PC-9 (cell line): ENCODE measurements around the gene G6PD. TPM values are rescaled to one million over a fixed set of nuclear protein-coding genes. Genes with fewer than 3 reads are reported as not detected.
"Not testable (repeated sequence)": the region's sequence is repeated elsewhere in the genome, so short reads cannot be mapped to it uniquely, and the experiment has no call there.

Source experiments
- BruUV-seq: library from RNA; stranded (reverse); fragments of 400-500 nt; replicated peaks from 2 replicates; lab custom pipeline; 2021; lab: Mats Ljungman, UMichigan
- CTCF ChIA-PET: fragments of 300-600 bp; sonication (Branson Sonifier 250); formaldehyde crosslinking; loops from one replicate; lab custom pipeline; 2022; ENCODE audit warnings: antibody characterized with exemption; lab: Charles Lee
- POLR2A ChIA-PET: fragments of 300-600 bp; sonication (Branson Sonifier 250); formaldehyde crosslinking; loops from one replicate; lab custom pipeline; 2022; ENCODE audit warnings: antibody characterized with exemption; ENCODE audit not compliant: unreplicated experiment; lab: Charles Lee
- DNase-seq, 2 experiments: peaks; one replicate each; pipeline versions ENCODE4 v3.0.0 to v3.0.0-alpha.2; 2015 to 2022; ENCODE audit warnings: mixed read lengths in 1 of 2
- H2AFZ ChIP-seq: fragments of 200-600 bp; sonication (generic); 2 replicates; pipeline ENCODE4 v1.8.1; 2017; ENCODE audit warnings: antibody characterized with exemption
- H3F3A ChIP-seq: fragments of 200-600 bp; sonication (generic); 2 replicates; pipeline ENCODE4 v1.8.1; 2017; ENCODE audit warnings: antibody characterized with exemption, mild to moderate bottlenecking, low read depth; ENCODE audit not compliant: insufficient read depth
- H3K27ac ChIP-seq: fragments of 200-600 bp; sonication (generic); 2 replicates; pipeline ENCODE4 v1.6.1; 2016; ENCODE audit warnings: mixed run types
- H3K27me3 ChIP-seq: fragments of 200-600 bp; sonication (generic); 2 replicates; pipeline ENCODE4 v1.6.1; 2016; ENCODE audit warnings: low read depth, mixed run types; ENCODE audit not compliant: insufficient read depth
- H3K36me3 ChIP-seq: fragments of 200-600 bp; sonication (generic); 2 replicates; pipeline ENCODE4 v1.6.1; 2016; ENCODE audit warnings: low read depth, mixed run types
- H3K4me1 ChIP-seq: fragments of 200-600 bp; sonication (generic); replicated peaks from 2 replicates; pipeline ENCODE4 v1.6.1; 2016; ENCODE audit warnings: mixed run types; ENCODE audit not compliant: insufficient read depth
- H3K4me2 ChIP-seq: fragments of 200-600 bp; sonication (generic); 2 replicates; pipeline ENCODE4 v1.6.1; 2017; ENCODE audit warnings: mixed run types
- H3K4me3 ChIP-seq: fragments of 200-600 bp; sonication (generic); 2 replicates; pipeline ENCODE4 v1.6.1; 2016; ENCODE audit warnings: mixed run types
- H3K79me2 ChIP-seq: fragments of 200-600 bp; sonication (generic); 2 replicates; pipeline ENCODE4 v1.6.1; 2017; ENCODE audit warnings: low read depth, mixed run types
- H3K9me2 ChIP-seq: fragments of 200-600 bp; sonication (generic); 2 replicates; pipeline ENCODE4 v1.8.1; 2017; ENCODE audit warnings: mild to moderate bottlenecking; ENCODE audit not compliant: insufficient read depth
- H3K9me3 ChIP-seq: fragments of 200-600 bp; sonication (generic); 2 replicates; pipeline ENCODE4 v1.8.1; 2016; ENCODE audit warnings: low read depth; ENCODE audit not compliant: insufficient read depth
- H4K20me1 ChIP-seq: fragments of 200-600 bp; sonication (generic); 2 replicates; pipeline ENCODE4 v1.8.1; 2017; ENCODE audit not compliant: insufficient read depth
- intact Hi-C: fragments of 100-400 bp; cut with micrococcal nuclease; formaldehyde crosslinking; loops from one replicate; pipeline ENCODE4 v1.10.0; 2022; ENCODE audit not compliant: unreplicated experiment
- total RNA-seq: library from RNA; stranded (reverse); gene quantifications from 2 replicates; pipeline ENCODE4 v1.2.3, GENCODE V29; 2021

Gene G6PD
- total RNA-seq, 1 experiment from 2014 or later: 1,283 TPM

- BruUV-seq, H3K4me2 ChIP-seq, CTCF ChIA-PET, H3K9me3 ChIP-seq, POLR2A ChIA-PET, intact Hi-C loops, H2AFZ ChIP-seq, H3K36me3 ChIP-seq, H4K20me1 ChIP-seq, H3F3A ChIP-seq, H3K4me3 ChIP-seq, H3K4me1 ChIP-seq, DNase-seq, H3K27ac ChIP-seq, H3K27me3 ChIP-seq, H3K79me2 ChIP-seq, H3K9me2 ChIP-seq: not testable (repeated sequence)
These were observed 36.3 kb upstream of the G6PD start for GRCh38 chrX:154582994-154583393.

DNA sequence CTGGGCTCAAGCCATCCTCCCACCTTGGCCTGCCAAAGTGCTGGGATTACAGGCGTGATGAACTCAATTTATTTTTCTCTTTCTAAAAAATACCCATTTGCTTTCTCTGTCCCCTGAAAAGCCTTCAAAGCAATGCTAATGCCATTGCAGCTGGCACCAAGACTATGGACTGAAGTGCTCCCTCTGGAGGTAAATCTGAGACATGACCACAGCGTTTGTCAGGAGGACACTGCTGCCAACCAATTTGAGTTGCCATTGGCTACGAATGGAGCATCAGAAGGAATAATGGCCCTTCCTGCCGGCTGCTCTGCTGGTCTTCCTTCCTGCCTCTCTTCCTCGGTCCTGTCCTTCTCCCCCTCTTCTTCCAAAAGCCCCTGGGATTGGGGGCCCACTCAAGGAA, 28.4 kb upstream of the G6PD start:
- H4K20me1 ChIP-seq, H3K9me2 ChIP-seq, CTCF ChIA-PET, H3K79me2 ChIP-seq, H3K9me3 ChIP-seq, H3K4me2 ChIP-seq, intact Hi-C loops, BruUV-seq, H3K4me3 ChIP-seq, POLR2A ChIA-PET, H2AFZ ChIP-seq, H3F3A ChIP-seq, H3K36me3 ChIP-seq, DNase-seq, H3K27ac ChIP-seq, H3K27me3 ChIP-seq, H3K4me1 ChIP-seq: not testable (repeated sequence)

DNA sequence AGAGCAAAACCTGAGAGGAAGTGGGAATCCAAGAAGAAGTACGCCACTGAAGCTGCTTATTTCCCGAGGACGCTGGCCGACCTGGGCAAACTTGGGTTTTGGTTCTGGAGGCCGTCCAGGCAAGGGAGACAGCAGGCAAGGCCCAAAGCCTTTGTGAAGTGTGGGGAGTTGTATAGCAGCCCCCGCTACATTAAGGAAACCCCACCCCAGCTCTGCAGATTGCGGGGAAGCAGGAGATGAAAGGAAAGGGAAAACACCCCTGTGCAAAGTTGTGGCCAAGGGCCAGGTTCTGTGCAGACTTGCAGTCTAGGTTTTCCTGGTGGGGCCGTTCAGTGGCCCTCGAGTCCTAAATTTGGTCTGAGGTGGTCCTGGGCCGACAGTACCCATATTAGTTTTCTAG, 26.4 kb upstream of the G6PD start:
- H3K27ac ChIP-seq, H3K4me3 ChIP-seq, H3K4me2 ChIP-seq, H2AFZ ChIP-seq, DNase-seq, H3K79me2 ChIP-seq, POLR2A ChIA-PET, H3K36me3 ChIP-seq, H4K20me1 ChIP-seq, intact Hi-C loops, H3K9me2 ChIP-seq, BruUV-seq, H3F3A ChIP-seq, CTCF ChIA-PET, H3K4me1 ChIP-seq, H3K27me3 ChIP-seq, H3K9me3 ChIP-seq: not testable (repeated sequence)

DNA sequence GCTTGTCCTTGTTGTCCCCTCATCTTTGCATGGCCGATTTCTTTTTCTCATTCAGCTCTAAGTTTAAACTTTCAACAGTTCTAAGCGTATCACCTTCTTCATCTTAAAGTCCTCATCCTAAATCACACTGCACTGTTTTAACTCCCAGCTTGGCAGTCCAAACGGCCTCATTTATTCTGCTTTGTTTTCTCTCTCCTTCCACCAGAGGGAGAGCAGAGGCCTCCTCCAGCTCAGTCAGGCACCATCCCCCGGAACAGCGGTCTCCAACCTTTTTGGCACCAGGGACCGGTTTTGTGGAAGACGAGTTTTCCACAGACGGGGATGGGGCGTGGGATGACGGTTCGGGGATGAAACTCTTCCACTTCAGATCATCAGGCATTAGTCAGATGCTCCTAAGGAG, 23.7 kb upstream of the G6PD start:
- H3K9me3 ChIP-seq, H3K9me2 ChIP-seq, H3K4me1 ChIP-seq, CTCF ChIA-PET, H3K4me3 ChIP-seq, H3K36me3 ChIP-seq, H2AFZ ChIP-seq, H3K27me3 ChIP-seq, DNase-seq, H3K4me2 ChIP-seq, H3K79me2 ChIP-seq, POLR2A ChIA-PET, intact Hi-C loops, H4K20me1 ChIP-seq, H3K27ac ChIP-seq, BruUV-seq, H3F3A ChIP-seq: not testable (repeated sequence)

GRCh38 chrX:154562295-154562694, 15.6 kb upstream of the G6PD start:
- POLR2A ChIA-PET, H3K9me3 ChIP-seq, H3K36me3 ChIP-seq, CTCF ChIA-PET, BruUV-seq, H3K9me2 ChIP-seq, H3K27me3 ChIP-seq, H3K4me3 ChIP-seq, H3K79me2 ChIP-seq, H2AFZ ChIP-seq, H3F3A ChIP-seq, DNase-seq, H3K4me1 ChIP-seq, intact Hi-C loops, H4K20me1 ChIP-seq, H3K4me2 ChIP-seq, H3K27ac ChIP-seq: not testable (repeated sequence)

DNA sequence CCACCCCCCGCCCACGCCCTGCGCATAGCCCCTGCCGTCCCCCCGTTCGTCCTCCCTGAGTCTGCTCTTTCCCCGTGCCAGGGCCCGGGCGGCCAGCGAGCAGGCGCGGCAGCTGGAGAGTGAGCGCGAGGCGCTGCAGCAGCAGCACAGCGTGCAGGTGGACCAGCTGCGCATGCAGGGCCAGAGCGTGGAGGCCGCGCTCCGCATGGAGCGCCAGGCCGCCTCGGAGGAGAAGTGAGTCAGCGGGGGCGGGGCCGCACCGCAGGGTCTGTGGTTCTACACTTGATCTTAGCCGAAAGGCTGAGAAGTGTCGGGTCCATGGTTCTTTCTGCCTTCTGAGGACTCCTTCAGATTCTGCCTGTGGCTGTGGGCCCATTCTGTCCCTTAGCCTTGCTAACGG, 13.7 kb upstream of the G6PD start:
- DNase-seq, H4K20me1 ChIP-seq, H3K9me2 ChIP-seq, H3K36me3 ChIP-seq, BruUV-seq, H3F3A ChIP-seq, H3K9me3 ChIP-seq, H3K4me2 ChIP-seq, CTCF ChIA-PET, H2AFZ ChIP-seq, H3K79me2 ChIP-seq, H3K27ac ChIP-seq, H3K27me3 ChIP-seq, H3K4me3 ChIP-seq, POLR2A ChIA-PET, H3K4me1 ChIP-seq, intact Hi-C loops: not testable (repeated sequence)

- H3K36me3 ChIP-seq, intact Hi-C loops, H4K20me1 ChIP-seq, H2AFZ ChIP-seq, POLR2A ChIA-PET, H3K4me1 ChIP-seq, H3K27me3 ChIP-seq, H3K9me2 ChIP-seq, H3K79me2 ChIP-seq, CTCF ChIA-PET, DNase-seq, H3F3A ChIP-seq, H3K27ac ChIP-seq, BruUV-seq, H3K9me3 ChIP-seq, H3K4me2 ChIP-seq, H3K4me3 ChIP-seq: not testable (repeated sequence)
These were observed 12.2 kb upstream of the G6PD start for GRCh38 chrX:154558896-154559295.
